Activated T-cell treated with anti-CD3 and anti-CD28 coated beads, Interleukin-2, amount 50 U/mL, for 1 hour (primary cell): ENCODE measurements around the gene MLH3.
A peak's percentile ranks its signal among the peaks of the same experiment; 100 is the strongest.

Experiments used
- DNase-seq: peaks from one replicate; pipeline ENCODE4 v3.0.0-alpha.2; 2020

MLH3 gene

DNA sequence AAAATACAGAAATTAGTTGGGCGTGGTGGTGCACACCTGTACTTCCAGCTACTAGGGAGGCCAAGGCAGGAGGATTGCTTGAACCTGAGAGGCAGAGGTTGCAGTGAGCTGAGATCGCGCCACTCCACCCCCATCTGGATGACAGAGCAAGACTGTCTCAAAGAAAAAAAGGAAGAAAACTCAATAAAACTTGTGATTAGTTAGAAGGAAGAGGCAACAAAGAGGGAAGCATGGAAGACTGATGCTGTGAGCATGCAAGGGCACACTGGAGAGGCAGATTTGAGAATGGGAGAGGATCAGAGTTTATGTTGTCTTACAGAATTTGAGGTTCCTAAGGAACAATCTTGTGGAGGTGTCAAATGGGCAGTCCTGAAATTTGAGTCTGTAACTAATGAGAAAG, 15.4 kb upstream of the MLH3 start:
- DNase-seq, result no peak

- DNase-seq, result no peak
Measured at GRCh38 chr14:75064205-75064567, 12.9 kb upstream of the MLH3 start.

- DNase-seq, result peak; percentile 91
Measured at GRCh38 chr14:75063491-75064204, 12.4 kb upstream of the MLH3 start, which contains the start of gene ACYP1. TSS of gene ACYP1 (minus strand) at chr14:75064024. CDS start at chr14:75063553, 471 bp downstream.

DNA sequence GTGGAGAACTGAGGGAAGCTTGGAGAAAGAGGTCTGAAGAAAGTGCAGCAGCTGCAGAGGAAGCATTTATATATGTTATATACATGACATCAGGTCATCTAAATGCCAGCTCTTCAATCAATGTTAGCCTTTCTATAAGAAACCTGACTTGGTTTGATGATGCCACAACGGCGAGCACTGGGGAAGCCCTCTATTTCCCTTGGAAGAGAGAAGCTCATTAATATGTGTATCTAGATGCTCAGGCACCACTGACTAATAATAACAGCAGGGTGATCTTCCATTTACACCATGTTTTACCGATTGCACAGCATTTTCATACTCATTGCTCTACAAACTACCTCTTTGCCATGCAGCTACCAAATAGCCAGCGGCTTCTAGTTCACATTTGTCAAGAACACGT, 11.7 kb upstream of the MLH3 start:
- DNase-seq, result peak; percentile 21

DNA sequence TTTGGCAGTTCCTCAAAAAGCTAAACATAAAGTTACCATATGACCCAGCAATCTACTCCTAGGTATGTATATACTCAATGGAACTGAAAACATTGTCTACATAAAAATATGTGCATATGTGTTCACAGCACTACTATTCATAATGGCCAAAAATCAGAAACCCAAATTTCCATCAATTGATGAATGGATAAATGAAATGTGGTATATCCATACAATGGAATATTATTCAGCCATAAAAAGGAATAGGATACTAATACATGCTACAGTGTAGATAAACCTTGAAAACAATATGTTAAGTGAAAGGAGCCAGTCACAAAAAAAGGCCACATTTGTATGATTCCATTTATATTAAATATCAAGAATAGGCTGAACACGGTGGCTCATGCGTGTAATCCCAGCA, 9.2 kb upstream of the MLH3 start:
- DNase-seq, result no peak

DNA sequence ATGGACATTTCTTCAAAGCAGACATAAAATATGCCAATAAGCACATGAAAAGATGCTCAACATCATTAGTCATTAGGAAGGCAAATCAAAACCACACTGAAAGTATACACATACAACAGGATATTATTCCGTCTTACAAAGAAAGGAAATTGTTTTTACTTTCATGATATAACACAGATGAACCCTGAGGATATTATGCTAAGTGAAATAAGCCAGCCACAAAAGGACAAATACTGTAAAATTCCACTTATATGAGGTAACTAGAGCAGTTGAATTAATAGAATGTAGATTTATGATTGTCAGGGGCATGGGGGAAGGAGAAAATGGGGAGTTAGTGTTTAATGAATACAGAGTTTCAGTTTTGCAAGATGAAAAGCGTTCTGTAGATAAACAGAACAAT, 8.4 kb upstream of the MLH3 start:
- no peak for DNase-seq

DNA sequence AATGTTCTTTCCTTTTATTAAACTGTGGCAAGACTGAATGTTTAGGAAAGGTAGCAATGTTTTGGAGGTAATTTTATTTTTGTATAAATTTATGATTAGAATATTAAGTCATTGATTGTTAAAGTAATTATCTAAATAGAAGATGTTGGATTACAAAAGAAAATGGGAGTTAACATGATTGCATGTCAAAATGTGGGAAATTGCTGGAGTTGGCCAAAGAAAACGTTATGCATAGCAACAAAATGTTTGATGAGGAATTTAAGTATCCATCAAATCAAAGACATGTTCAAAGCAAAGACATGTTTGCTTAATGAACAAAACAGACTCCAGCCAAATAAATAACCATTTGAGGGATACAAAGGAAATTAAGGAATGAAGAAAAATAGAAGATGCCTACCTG, 3.2 kb upstream of the MLH3 start:
- DNase-seq, result no peak

DNA sequence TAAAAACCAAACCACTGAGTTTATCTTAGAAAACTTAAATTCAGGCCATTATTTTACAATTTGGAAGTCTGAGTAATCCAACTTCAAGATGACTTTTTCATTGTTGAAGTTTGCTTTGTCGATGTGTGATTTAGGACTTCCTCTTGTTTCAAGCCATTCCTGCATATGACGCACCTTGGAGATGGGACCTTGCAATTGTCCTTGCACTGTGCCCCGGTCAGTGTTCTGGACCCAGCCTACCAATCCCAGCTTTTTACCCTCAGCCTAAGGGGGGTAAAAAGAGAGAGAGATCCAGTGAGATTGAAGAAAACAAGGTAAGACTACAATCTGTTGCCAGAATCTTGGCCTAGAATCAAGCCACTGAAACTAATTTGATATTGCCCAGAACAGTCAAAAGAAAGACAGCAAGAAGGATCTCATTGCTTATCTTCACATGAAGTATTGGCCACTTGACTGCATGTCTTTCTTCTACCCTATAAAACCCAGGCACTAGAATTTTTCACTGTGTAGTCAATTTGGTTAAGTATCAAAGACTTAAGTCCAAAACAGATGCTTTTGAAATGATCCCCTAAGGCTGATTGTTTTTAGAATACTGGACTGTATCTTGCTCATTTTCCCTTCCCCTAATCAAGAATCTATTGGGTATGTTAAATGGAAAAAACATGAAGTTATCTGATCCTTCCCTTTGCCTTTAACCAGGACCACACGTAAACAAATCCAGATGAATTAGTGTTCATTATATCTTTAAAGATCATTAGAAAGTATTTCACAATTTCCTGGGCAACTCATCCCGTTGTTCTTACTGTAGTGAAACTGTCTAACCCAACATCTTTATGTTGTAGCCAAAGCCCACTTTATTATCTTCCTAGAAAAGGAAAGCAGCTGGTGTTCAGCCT, 2.4 kb upstream of the MLH3 start:
- no peak for DNase-seq

GRCh38 chr14:75051556-75051899, 261 bp upstream of the MLH3 start:
- DNase-seq, result no peak

DNA sequence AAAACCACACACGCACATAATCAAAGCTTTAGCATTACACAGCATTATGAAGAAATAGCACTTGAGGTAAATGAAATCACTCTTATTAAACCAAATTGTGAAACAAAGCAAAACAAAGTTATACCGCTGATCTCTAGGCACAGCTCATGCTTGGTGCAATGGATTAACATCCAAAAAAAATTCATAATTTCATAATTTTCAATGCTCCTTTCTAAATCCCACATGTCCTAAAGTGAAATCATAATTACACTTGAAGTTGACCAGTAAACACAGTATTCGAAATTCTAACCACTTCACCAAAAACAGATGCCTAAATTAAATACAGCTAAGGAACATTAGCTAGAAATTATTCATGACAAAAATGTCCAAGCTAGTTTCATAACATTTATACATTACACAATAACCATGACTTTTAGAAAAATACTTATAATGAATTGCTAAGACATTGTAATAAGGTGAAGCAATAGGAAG, 1.5 kb downstream of the MLH3 start:
- no peak for DNase-seq

GRCh38 chr14:75049136-75049535, 2.1 kb downstream of the MLH3 start:
- DNase-seq, result no peak

DNA sequence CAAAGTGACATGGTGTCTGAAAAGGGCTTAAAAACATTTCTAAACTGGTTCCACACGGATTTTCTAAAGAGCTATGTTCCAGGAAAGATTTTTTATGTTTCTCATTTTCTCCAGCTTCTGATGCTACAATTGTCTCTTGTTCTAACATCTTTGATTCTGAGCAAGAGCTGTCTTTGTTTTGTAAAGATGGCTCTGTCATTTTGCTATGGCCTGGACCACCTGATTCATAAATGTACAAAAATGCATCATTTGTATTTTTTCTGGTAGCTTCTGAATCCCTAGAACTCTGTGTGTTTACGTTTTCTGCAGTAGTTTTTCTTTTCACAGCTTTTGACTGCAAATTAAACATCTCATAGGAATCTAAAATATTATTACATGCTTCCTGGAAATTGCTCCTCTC, 3.2 kb downstream of the MLH3 start:
- no peak for DNase-seq

DNA sequence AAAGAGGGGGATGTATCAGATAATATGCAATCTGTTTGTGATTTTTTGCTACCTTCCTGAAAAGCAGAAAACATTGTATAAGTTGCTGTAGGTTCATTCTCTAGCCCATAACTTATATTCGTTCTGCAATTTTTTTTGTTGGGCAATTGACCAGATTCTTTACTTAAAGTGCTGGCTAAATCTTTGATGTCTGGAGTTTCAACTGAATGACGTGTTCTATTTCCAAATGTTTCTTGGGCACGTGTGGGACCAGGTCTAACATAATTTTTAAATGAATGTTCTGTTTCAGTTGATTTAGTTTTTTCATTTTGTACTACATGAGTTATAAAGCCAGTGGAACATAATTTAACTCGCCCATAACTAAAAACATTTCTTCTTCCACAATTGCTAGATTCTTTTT, 3.8 kb downstream of the MLH3 start:
- DNase-seq, result no peak

GRCh38 chr14:75046899-75047298, 4.4 kb downstream of the MLH3 start:
- no peak for DNase-seq

DNA sequence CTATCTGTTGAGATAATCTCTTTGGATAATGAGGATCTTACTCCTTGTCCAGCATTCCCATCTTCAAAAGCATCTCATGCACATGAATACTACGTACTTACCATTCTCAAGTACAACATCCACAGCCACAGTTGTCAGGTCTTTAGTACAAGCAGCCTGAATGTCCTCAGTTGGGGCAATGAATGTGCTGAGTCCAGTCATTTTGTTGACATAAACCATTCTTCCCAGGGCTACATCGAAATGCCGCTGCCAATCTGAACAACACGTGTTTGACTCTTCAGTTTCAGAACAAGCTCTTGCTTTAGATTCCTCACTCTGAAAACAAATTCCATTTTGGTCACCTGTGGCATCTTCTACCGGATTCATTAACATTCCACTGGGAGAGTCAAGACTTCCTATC, 5.0 kb downstream of the MLH3 start:
- no peak for DNase-seq

DNA sequence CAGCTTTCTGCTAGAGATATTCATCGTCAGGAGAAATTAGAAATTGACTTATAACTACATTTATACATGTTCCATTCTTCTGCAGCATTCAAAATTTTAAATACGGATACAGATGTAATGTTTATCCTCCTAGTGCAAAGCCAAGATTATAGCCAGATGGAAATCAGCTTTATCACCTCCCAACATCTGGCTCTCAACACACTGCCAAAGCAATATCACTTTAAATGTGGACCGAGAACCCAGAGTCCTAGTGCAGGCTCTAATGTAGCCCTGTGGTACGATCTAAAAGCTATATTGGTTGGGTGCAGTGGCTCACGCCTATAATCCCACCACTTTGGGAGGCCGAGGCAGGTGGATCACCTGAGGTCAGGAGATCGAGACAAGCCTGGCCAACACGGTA, 6.5 kb downstream of the MLH3 start:
- no peak for DNase-seq

DNA sequence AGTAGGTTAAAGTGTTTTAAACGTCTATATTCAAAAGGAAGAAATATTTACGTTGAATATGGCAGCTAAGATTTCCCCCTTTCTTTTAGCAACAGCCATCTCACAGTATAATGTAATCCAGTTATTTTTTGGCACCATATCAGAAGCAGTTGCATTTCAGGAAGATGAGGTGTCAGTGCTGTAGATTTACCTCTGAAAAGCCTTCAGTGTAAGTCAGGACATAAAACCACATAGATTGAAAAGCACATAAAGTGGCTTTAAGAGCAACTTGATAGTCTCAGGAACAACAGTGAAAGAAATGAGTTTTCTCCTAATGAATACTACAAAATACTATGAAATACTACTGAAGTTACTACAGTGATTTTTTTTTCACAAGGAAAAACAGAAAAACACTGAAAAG, 6.9 kb downstream of the MLH3 start:
- no peak for DNase-seq

DNA sequence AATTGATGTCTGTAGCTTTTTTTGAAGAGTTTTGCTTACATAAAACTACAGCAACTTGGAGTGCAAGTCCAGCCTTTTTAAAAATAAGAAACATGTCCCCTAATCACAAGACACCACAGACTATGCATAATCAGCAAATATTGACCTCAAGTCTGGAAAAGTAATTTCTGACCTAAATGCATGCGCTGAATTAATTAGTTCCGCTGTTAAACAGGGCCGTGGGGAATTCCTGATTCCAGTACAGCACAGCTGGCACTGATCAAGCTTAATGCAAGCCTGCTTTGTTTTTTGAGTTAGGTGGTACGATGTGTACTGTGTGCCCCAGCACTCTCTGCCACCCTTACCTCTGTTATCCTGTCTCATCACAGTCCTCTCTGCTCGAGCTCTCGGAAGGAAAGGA, 9.2 kb downstream of the MLH3 start:
- no peak for DNase-seq

GRCh38 chr14:75041613-75042012, 9.7 kb downstream of the MLH3 start:
- DNase-seq, result no peak

DNA sequence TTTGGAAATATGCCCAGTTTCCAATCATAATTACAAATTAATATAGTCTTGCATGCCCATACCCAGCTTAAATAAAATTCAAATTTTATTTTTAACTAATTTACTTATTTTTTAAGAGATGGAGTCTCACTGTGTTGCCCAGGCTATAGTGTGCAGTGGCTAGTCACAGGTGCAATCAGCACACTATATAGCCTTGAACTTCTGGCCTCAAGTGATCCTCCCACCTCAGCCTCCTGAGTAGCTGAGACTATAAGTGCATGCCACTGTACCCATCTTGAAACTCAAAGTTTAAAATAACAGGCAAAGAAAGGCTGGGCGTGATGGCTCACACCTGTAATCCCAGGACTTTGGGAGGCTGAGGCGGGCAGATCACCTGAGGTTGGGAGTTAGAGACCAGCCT, 10.3 kb downstream of the MLH3 start:
- DNase-seq, result no peak

GRCh38 chr14:75040507-75040906, 10.8 kb downstream of the MLH3 start:
- no peak for DNase-seq

GRCh38 chr14:75032939-75033338, 18.3 kb downstream of the MLH3 start:
- DNase-seq, result no peak

DNA sequence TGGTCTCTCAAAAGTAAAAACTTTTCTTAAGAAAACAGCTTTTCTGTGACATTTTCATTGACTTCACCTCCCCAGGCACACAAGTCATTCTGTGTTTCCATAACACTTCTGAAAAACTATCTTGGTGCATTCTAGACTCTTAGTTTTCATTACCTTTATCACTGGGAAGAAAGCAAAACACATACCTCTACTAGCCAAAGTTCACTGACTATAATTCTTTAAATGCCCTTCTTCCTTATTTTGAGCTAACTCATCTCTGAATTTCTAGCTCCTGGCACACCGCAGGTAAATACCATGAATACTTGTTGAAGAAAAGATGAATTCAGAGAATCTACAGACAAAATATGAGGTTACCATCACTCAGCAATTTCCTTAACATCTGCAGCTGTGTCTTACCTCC, 21.1 kb downstream of the MLH3 start:
- no peak for DNase-seq

DNA sequence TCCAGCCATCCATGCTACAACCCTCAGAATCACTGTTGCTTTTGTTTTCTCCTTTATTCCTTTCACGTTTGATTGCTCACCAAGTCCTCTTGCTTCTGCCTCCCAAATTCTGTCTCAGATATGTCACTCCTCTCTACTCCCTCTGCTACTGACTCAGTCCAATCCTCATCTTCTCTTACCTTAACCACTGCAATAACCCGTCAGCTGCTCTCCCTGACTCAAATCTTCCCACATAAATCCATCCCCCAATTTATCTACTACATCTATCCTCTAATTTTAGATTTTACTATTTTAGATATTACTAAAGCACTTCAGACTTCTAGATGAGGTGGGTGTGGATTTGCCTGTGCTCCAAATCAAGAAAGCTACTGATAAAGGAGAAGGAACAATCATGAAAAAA, 25.4 kb downstream of the MLH3 start:
- DNase-seq, result no peak

DNA sequence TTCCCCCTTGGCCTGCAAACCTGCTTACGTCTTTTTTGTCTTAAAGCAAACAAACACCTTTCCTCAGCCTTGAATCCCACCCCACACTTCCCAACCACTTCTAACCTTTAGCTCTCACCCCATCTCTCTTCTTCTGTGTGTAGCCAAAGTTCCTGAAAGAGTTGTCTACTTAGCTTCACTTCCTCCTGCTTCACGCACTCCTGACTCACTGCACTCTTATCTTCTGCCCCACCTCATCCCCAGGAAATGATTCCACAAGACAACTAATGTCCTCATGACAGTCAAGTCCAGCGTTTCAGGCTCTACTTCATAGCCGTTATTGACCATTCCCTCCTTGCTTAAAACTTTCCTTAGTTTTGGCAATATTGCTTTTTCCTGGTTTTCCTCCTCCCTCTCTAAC, 26.2 kb downstream of the MLH3 start:
- no peak for DNase-seq
